CD4-positive, CD25-positive, alpha-beta regulatory T cell (primary cell): ENCODE data around the gene CD8A. TPM values are rescaled to one million over a fixed set of nuclear protein-coding genes. Genes with fewer than 3 reads are reported as not detected.

Source experiments
- ATAC-seq, 2 donors: fragments of 150-1000 bp; cut with Tn5 transposase; one replicate each; pipeline ENCODE4 v1.10.0; 2021; ENCODE audit warnings: low read depth in 2 of 2, moderate number of reproducible peaks in 2 of 2, moderate library complexity in 1 of 2
- DNase-seq, 3 donors: peaks; one replicate each; pipeline versions ENCODE4 v3.0.0 to v3.0.0-alpha.2; 2012 to 2022; ENCODE audit warnings: mixed read lengths in 1 of 3
- H3K27ac ChIP-seq: one replicate; pipeline ENCODE4 v1.7.0; 2013; ENCODE audit warnings: mild to moderate bottlenecking, low read length; ENCODE audit not compliant: insufficient read depth, poor library complexity, severe bottlenecking
- H3K27me3 ChIP-seq: one replicate; pipeline ENCODE4 v1.7.0; 2013; ENCODE audit warnings: low read length; ENCODE audit not compliant: control insufficient read depth, insufficient read depth
- H3K36me3 ChIP-seq: one replicate; pipeline ENCODE4 v1.7.0; 2013; ENCODE audit warnings: mild to moderate bottlenecking, low read length, moderate library complexity; ENCODE audit not compliant: control insufficient read depth, insufficient read depth
- H3K4me1 ChIP-seq: 2 replicates; pipeline ENCODE4 v1.7.0; 2013; ENCODE audit warnings: mild to moderate bottlenecking, low read length; ENCODE audit not compliant: insufficient read depth, control insufficient read depth, poor library complexity, severe bottlenecking
- H3K4me3 ChIP-seq: one replicate; pipeline ENCODE4 v1.7.0; 2013; ENCODE audit warnings: low read depth, mild to moderate bottlenecking, low read length, moderate library complexity
- H3K9me3 ChIP-seq, 2 experiments: 1 replicate in 1 of 2; 2 replicates in 1 of 2; pipeline ENCODE4 v1.7.0; 2013; ENCODE audit warnings: low read length in 2 of 2, mild to moderate bottlenecking in 1 of 2, moderate library complexity in 1 of 2; ENCODE audit not compliant: control insufficient read depth in 2 of 2
- H3K27ac Mint-ChIP-seq, 3 donors: one replicate each; pipeline ENCODE4 v1.8.0; 2020 to 2022; ENCODE audit warnings: mild to moderate bottlenecking in 3 of 3, mixed read lengths in 3 of 3, moderate library complexity in 2 of 3
- H3K27me3 Mint-ChIP-seq: one replicate; pipeline ENCODE4 v1.8.0; 2022; ENCODE audit warnings: mild to moderate bottlenecking, mixed read lengths
- H3K36me3 Mint-ChIP-seq: one replicate; pipeline ENCODE4 v1.8.0; 2020; ENCODE audit warnings: mixed read lengths
- H3K4me1 Mint-ChIP-seq, 4 donors: one replicate each; pipeline ENCODE4 v1.8.0; 2020 to 2022; ENCODE audit warnings: mixed read lengths in 4 of 4, mild to moderate bottlenecking in 1 of 4
- H3K4me3 Mint-ChIP-seq, 4 donors: one replicate each; pipeline ENCODE4 v1.8.0; 2020 to 2022; ENCODE audit warnings: mild to moderate bottlenecking in 4 of 4, mixed read lengths in 4 of 4, moderate library complexity in 3 of 4
- H3K9me3 Mint-ChIP-seq, 7 donors: one replicate each; pipeline ENCODE4 v1.8.0; 2020 to 2022; ENCODE audit warnings: mixed read lengths in 7 of 7, mild to moderate bottlenecking in 3 of 7, moderate library complexity in 2 of 7
- polyA plus RNA-seq, 4 donors: library from polyadenylated mRNA; unstranded; fragments of 300-500 nt; fragmentation: Illumina TruSeq; gene quantifications; one replicate each; pipeline ENCODE4 v1.2.3, GENCODE V29; 2021
- total RNA-seq: library from RNA; stranded (reverse); gene quantifications from one replicate; pipeline ENCODE4 v1.2.3, GENCODE V29; 2022

Gene CD8A
- total and polyA plus RNA-seq, 5 donors from 2014 or later, result 0.24 to 1.8 (median 0.57) TPM; not detected in 1

- ATAC-seq, result no peak
- no peak overlapping the region for H3K4me3 ChIP-seq
- no peak for DNase-seq
- Mint-ChIP-seq H3K27ac (no peak overlapping the region), H3K4me3 (no peak overlapping the region), H3K27me3 (peaks cover 17% of the 10 kb centered on the region), H3K36me3 (no peaks in the 10 kb centered on the region), H3K9me3 (no peaks in the 10 kb centered on the region), H3K4me1 (peaks cover 0 to 4% (median 2%) of the 10 kb centered on the region in 4 donors)
- no peaks in the 10 kb centered on the region for H3K4me1 ChIP-seq
- peaks cover 3% of the 10 kb centered on the region for H3K27me3 ChIP-seq
- H3K9me3 ChIP-seq, result no peaks in the 10 kb centered on the region
- H3K27ac ChIP-seq, result no peak overlapping the region
- no peaks in the 10 kb centered on the region for H3K36me3 ChIP-seq
Measured at GRCh38 chr2:86782748-86783147, 8.0 kb downstream of the CD8A start.

- no peaks in the 10 kb centered on the region for H3K9me3 Mint-ChIP-seq
- H3K4me1 ChIP-seq, result no peaks in the 10 kb centered on the region
- H3K4me1 Mint-ChIP-seq, result peaks cover 0 to 2% (median 0%) of the 10 kb centered on the region in 4 donors
- DNase-seq (no peak), ATAC-seq (no peak)
- H3K27me3 Mint-ChIP-seq, result peaks cover 8% of the 10 kb centered on the region
- H3K27ac ChIP-seq, result no peak overlapping the region
- no peaks in the 10 kb centered on the region for H3K9me3 ChIP-seq
- no peaks in the 10 kb centered on the region for H3K36me3 ChIP-seq
- H3K36me3 Mint-ChIP-seq, result peaks cover 7% of the 10 kb centered on the region
- H3K27me3 ChIP-seq, result peaks cover 2% of the 10 kb centered on the region
- H3K4me3 Mint-ChIP-seq, result no peak overlapping the region
- H3K4me3 ChIP-seq, result no peak overlapping the region
- H3K27ac Mint-ChIP-seq, result no peak overlapping the region
Measured at GRCh38 chr2:86781363-86781762, 9.3 kb downstream of the CD8A start.

GRCh38 chr2:86779971-86780370 is 10.7 kb downstream of the CD8A start:
- H3K4me3 Mint-ChIP-seq, result no peak overlapping the region
- no peaks in the 10 kb centered on the region for H3K27me3 ChIP-seq
- ATAC-seq (no peak), DNase-seq (no peak)
- H3K9me3 Mint-ChIP-seq, result no peaks in the 10 kb centered on the region
- no peaks in the 10 kb centered on the region for H3K4me1 ChIP-seq
- H3K9me3 ChIP-seq, result no peaks in the 10 kb centered on the region
- peaks cover 3% of the 10 kb centered on the region for H3K27me3 Mint-ChIP-seq
- peaks cover 0 to 2% (median 0%) of the 10 kb centered on the region in 4 donors for H3K4me1 Mint-ChIP-seq
- no peak overlapping the region for H3K27ac ChIP-seq
- peaks cover 12% of the 10 kb centered on the region for H3K36me3 Mint-ChIP-seq
- no peak overlapping the region for H3K27ac Mint-ChIP-seq
- peaks cover 3% of the 10 kb centered on the region for H3K36me3 ChIP-seq
- H3K4me3 ChIP-seq, result no peak overlapping the region

- H3K9me3 Mint-ChIP-seq, result no peaks in the 10 kb centered on the region
- H3K27ac Mint-ChIP-seq, result no peak overlapping the region
- H3K4me3 Mint-ChIP-seq, result no peak overlapping the region
- DNase-seq (no peak), ATAC-seq (no peak)
- no peak overlapping the region for H3K4me3 ChIP-seq
- H3K27me3 ChIP-seq, result no peaks in the 10 kb centered on the region
- no peaks in the 10 kb centered on the region for H3K27me3 Mint-ChIP-seq
- no peak overlapping the region for H3K27ac ChIP-seq
- no peaks in the 10 kb centered on the region for H3K4me1 ChIP-seq
- no peaks in the 10 kb centered on the region for H3K4me1 Mint-ChIP-seq
- no peaks in the 10 kb centered on the region for H3K9me3 ChIP-seq
- H3K36me3 ChIP-seq, result peaks cover 13% of the 10 kb centered on the region
- H3K36me3 Mint-ChIP-seq, result peaks cover 18% of the 10 kb centered on the region
Measured at GRCh38 chr2:86778957-86779356, 11.8 kb downstream of the CD8A start.

GRCh38 chr2:86776532-86776931 is 14.2 kb downstream of the CD8A start:
- no peak overlapping the region for H3K4me3 Mint-ChIP-seq

GRCh38 chr2:86775338-86775737 is 15.4 kb downstream of the CD8A start:
- H3K36me3 Mint-ChIP-seq, result peaks cover 49% of the 10 kb centered on the region

More at GRCh38 chr2:86776532-86776931, 14.2 kb downstream of the CD8A start:
- H3K4me1 Mint-ChIP-seq, result peaks cover 0 to 4% (median 0%) of the 10 kb centered on the region in 4 donors
- H3K9me3 ChIP-seq, result no peaks in the 10 kb centered on the region
- no peak for DNase-seq
- peaks cover 37% of the 10 kb centered on the region for H3K36me3 Mint-ChIP-seq
- no peaks in the 10 kb centered on the region for H3K27me3 Mint-ChIP-seq
- H3K36me3 ChIP-seq, result peaks cover 35% of the 10 kb centered on the region
- no peak overlapping the region for H3K4me3 ChIP-seq
- H3K27ac ChIP-seq, result no peak overlapping the region
- H3K9me3 Mint-ChIP-seq, result no peaks in the 10 kb centered on the region
- H3K27ac Mint-ChIP-seq, result no peak overlapping the region
- no peaks in the 10 kb centered on the region for H3K4me1 ChIP-seq
- H3K27me3 ChIP-seq, result no peaks in the 10 kb centered on the region
- ATAC-seq, result no peak

GRCh38 chr2:86774862-86775261 is 15.9 kb downstream of the CD8A start:
- no peaks in the 10 kb centered on the region for H3K9me3 Mint-ChIP-seq

More at GRCh38 chr2:86775338-86775737, 15.4 kb downstream of the CD8A start:
- H3K9me3 Mint-ChIP-seq, result no peaks in the 10 kb centered on the region
- H3K4me1 Mint-ChIP-seq, result peaks cover 0 to 4% (median 0%) of the 10 kb centered on the region in 4 donors
- no peak overlapping the region for H3K27ac Mint-ChIP-seq
- ATAC-seq (no peak), DNase-seq (no peak)
- H3K4me3 Mint-ChIP-seq, result no peak overlapping the region
- Histone ChIP-seq H3K27ac (no peak overlapping the region), H3K36me3 (peaks cover 46% of the 10 kb centered on the region), H3K4me3 (no peak overlapping the region), H3K27me3 (no peaks in the 10 kb centered on the region), H3K4me1 (no peaks in the 10 kb centered on the region), H3K9me3 (no peaks in the 10 kb centered on the region)
- no peaks in the 10 kb centered on the region for H3K27me3 Mint-ChIP-seq

GRCh38 chr2:86772611-86773010 is 18.1 kb downstream of the CD8A start:
- Histone ChIP-seq H3K27me3 (no peaks in the 10 kb centered on the region), H3K4me3 (no peak overlapping the region), H3K27ac (no peak overlapping the region), H3K9me3 (no peaks in the 10 kb centered on the region), H3K36me3 (peaks cover 68% of the 10 kb centered on the region), H3K4me1 (no peaks in the 10 kb centered on the region)
- DNase-seq (no peak), ATAC-seq (no peak)
- Mint-ChIP-seq H3K9me3 (no peaks in the 10 kb centered on the region), H3K27me3 (no peaks in the 10 kb centered on the region), H3K4me1 (peaks cover 0 to 4% (median 0%) of the 10 kb centered on the region in 4 donors), H3K36me3 (peaks cover 62% of the 10 kb centered on the region), H3K4me3 (no peak overlapping the region), H3K27ac (peak overlapping the region in 1 of 3 donors; percentile 23)

More at GRCh38 chr2:86774862-86775261, 15.9 kb downstream of the CD8A start:
- Histone ChIP-seq H3K27ac (no peak overlapping the region), H3K9me3 (no peaks in the 10 kb centered on the region), H3K4me3 (no peak overlapping the region), H3K27me3 (no peaks in the 10 kb centered on the region), H3K4me1 (no peaks in the 10 kb centered on the region), H3K36me3 (peaks cover 51% of the 10 kb centered on the region)
- Mint-ChIP-seq H3K27me3 (no peaks in the 10 kb centered on the region), H3K27ac (no peak overlapping the region), H3K36me3 (peaks cover 52% of the 10 kb centered on the region), H3K4me1 (peaks cover 0 to 4% (median 0%) of the 10 kb centered on the region in 4 donors), H3K4me3 (no peak overlapping the region)
- DNase-seq (no peak), ATAC-seq (no peak)
